Panc1 (cell line): ENCODE data around the gene ST3GAL6.

Experiments used
- POLR2AphosphoS5 ChIP-seq: IDR thresholded peaks from 2 replicates; pipeline ENCODE4 v1.6.1; 2012; ENCODE audit warnings: mild to moderate bottlenecking, low read depth, low read length, moderate library complexity
- TCF7L2 ChIP-seq: IDR thresholded peaks from 2 replicates; pipeline ENCODE4 v1.6.1; 2011; ENCODE audit warnings: mild to moderate bottlenecking, low read depth, low read length, inconsistent platforms
- TF ChIP-seq, protein P1 (sequence below): fragments of 450-650 bp; IDR thresholded peaks from 2 replicates; pipeline ENCODE4 v1.5.1; 2017; ENCODE audit warnings: mild to moderate bottlenecking
- TF ChIP-seq, protein P2 (sequence below), 2 experiments: IDR thresholded peaks; 2 replicates each; pipeline ENCODE4 v1.6.1; 2011 to 2012; ENCODE audit warnings: low read depth in 2 of 2, control low read depth in 1 of 2, low read length in 1 of 2, mild to moderate bottlenecking in 1 of 2, moderate library complexity in 1 of 2; ENCODE audit not compliant: insufficient read depth in 1 of 2

DNA sequence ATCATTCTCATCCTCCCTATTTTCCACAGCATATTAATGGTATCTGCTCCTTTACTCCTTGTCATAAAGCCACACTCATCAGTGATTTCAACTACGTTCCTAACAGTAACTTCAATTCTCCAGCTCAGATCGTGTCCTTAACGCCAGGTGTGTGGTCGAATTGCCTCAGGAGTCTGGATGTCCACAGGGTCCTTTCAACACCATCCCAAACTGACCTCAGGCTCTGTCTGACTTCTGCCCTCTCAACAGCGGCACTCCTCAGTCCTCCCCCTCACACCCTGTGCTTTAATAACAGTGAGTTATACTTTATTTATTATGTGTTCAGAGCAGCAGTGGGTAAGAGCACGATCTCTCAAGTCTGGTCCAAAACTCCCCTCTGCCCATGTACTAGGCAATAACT lies 42.4 kb downstream of the ST3GAL6 start:
- no peak for TF ChIP-seq TCF7L2
- TF ChIP-seq, protein P1, sequence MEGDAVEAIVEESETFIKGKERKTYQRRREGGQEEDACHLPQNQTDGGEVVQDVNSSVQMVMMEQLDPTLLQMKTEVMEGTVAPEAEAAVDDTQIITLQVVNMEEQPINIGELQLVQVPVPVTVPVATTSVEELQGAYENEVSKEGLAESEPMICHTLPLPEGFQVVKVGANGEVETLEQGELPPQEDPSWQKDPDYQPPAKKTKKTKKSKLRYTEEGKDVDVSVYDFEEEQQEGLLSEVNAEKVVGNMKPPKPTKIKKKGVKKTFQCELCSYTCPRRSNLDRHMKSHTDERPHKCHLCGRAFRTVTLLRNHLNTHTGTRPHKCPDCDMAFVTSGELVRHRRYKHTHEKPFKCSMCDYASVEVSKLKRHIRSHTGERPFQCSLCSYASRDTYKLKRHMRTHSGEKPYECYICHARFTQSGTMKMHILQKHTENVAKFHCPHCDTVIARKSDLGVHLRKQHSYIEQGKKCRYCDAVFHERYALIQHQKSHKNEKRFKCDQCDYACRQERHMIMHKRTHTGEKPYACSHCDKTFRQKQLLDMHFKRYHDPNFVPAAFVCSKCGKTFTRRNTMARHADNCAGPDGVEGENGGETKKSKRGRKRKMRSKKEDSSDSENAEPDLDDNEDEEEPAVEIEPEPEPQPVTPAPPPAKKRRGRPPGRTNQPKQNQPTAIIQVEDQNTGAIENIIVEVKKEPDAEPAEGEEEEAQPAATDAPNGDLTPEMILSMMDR, result no peak
- no peak for TF ChIP-seq POLR2AphosphoS5
- TF ChIP-seq, protein P2, sequence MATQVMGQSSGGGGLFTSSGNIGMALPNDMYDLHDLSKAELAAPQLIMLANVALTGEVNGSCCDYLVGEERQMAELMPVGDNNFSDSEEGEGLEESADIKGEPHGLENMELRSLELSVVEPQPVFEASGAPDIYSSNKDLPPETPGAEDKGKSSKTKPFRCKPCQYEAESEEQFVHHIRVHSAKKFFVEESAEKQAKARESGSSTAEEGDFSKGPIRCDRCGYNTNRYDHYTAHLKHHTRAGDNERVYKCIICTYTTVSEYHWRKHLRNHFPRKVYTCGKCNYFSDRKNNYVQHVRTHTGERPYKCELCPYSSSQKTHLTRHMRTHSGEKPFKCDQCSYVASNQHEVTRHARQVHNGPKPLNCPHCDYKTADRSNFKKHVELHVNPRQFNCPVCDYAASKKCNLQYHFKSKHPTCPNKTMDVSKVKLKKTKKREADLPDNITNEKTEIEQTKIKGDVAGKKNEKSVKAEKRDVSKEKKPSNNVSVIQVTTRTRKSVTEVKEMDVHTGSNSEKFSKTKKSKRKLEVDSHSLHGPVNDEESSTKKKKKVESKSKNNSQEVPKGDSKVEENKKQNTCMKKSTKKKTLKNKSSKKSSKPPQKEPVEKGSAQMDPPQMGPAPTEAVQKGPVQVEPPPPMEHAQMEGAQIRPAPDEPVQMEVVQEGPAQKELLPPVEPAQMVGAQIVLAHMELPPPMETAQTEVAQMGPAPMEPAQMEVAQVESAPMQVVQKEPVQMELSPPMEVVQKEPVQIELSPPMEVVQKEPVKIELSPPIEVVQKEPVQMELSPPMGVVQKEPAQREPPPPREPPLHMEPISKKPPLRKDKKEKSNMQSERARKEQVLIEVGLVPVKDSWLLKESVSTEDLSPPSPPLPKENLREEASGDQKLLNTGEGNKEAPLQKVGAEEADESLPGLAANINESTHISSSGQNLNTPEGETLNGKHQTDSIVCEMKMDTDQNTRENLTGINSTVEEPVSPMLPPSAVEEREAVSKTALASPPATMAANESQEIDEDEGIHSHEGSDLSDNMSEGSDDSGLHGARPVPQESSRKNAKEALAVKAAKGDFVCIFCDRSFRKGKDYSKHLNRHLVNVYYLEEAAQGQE (IDR thresholded peaks at IDR 0.05; ENCODE audit: insufficient read depth in 1 of 2, low read depth in 2 of 2, low read length in 1 of 2), result no peak
